Liver (tissue), 9 donors: Measurements from ENCODE around the gene ASGR2. TPM values are rescaled to one million over a fixed set of nuclear protein-coding genes. Genes with fewer than 3 reads are reported as not detected.

Experiments used
- DNase-seq: peaks from one replicate; pipeline ENCODE4 v3.0.0-alpha.2; 2017; ENCODE audit warnings: low spot score
- H3K27ac ChIP-seq, 2 donors: one replicate each; pipeline ENCODE4 v1.7.0; 2013; ENCODE audit warnings: inconsistent platforms in 2 of 2, low read length in 2 of 2, control low read depth in 1 of 2, low read depth in 1 of 2, mild to moderate bottlenecking in 1 of 2
- H3K27me3 ChIP-seq, 4 donors: one replicate each; pipeline versions ENCODE4 v1.6.1 to v1.7.0; 2013; ENCODE audit warnings: low read length in 3 of 4, inconsistent platforms in 1 of 4, mild to moderate bottlenecking in 1 of 4, moderate library complexity in 1 of 4; ENCODE audit not compliant: control insufficient read depth in 4 of 4, insufficient read depth in 4 of 4
- H3K36me3 ChIP-seq, 4 donors: one replicate each; pipeline versions ENCODE4 v1.6.1 to v1.7.0; 2013; ENCODE audit warnings: low read length in 3 of 4, mild to moderate bottlenecking in 3 of 4, low read depth in 1 of 4, moderate library complexity in 1 of 4; ENCODE audit not compliant: control insufficient read depth in 4 of 4, insufficient read depth in 3 of 4
- H3K4me1 ChIP-seq, 4 donors: one replicate each; pipeline versions ENCODE4 v1.6.1 to v1.7.0; 2013; ENCODE audit warnings: low read length in 3 of 4, mild to moderate bottlenecking in 3 of 4, moderate library complexity in 1 of 4; ENCODE audit not compliant: control insufficient read depth in 4 of 4, insufficient read depth in 4 of 4
- H3K4me3 ChIP-seq, 3 donors: one replicate each; pipeline versions ENCODE4 v1.6.1 to v1.7.0; 2013; ENCODE audit warnings: low read length in 3 of 3, control low read depth in 1 of 3, low read depth in 1 of 3, mild to moderate bottlenecking in 1 of 3
- H3K9ac ChIP-seq, 2 donors: one replicate each; pipeline ENCODE4 v1.7.0; 2013; ENCODE audit warnings: low read length in 2 of 2, mild to moderate bottlenecking in 2 of 2, moderate library complexity in 2 of 2, control low read depth in 1 of 2, low read depth in 1 of 2
- H3K9me3 ChIP-seq, 4 donors: one replicate each; pipeline versions ENCODE4 v1.6.1 to v1.7.0; 2013; ENCODE audit warnings: low read length in 3 of 4; ENCODE audit not compliant: control insufficient read depth in 4 of 4
- CTCF ChIP-seq: fragments of 150-350 bp; IDR thresholded peaks from 2 replicates; pipeline ENCODE4 v1.5.1; 2017; ENCODE audit warnings: improper control_type of control experiment, low read depth, low read length; ENCODE audit not compliant: missing input control
- EGR1 ChIP-seq, 2 donors: IDR thresholded peaks; 2 replicates each; pipeline ENCODE4 v1.6.1; 2016 to 2018; ENCODE audit warnings: antibody characterized with exemption in 2 of 2, low read depth in 2 of 2
- FOXA1 ChIP-seq: IDR thresholded peaks from 2 replicates; pipeline ENCODE4 v1.6.1; 2016; ENCODE audit warnings: antibody characterized with exemption
- FOXA2 ChIP-seq: IDR thresholded peaks from 2 replicates; pipeline ENCODE4 v1.6.1; 2016; ENCODE audit warnings: antibody characterized with exemption
- HNF4A ChIP-seq, 2 donors: conservative IDR thresholded peaks; 2 replicates each; pipeline ENCODE4 v1.6.1; 2016; ENCODE audit warnings: antibody characterized with exemption in 2 of 2, mild to moderate bottlenecking in 2 of 2
- HNF4G ChIP-seq: IDR thresholded peaks from 2 replicates; pipeline ENCODE4 v1.6.1; 2016; ENCODE audit warnings: antibody characterized with exemption
- JUND ChIP-seq, 2 donors: IDR thresholded peaks; 2 replicates each; pipeline ENCODE4 v1.6.1; 2016; ENCODE audit warnings: antibody characterized with exemption in 2 of 2
- MAX ChIP-seq: IDR thresholded peaks from 2 replicates; pipeline ENCODE4 v1.6.1; 2016; ENCODE audit warnings: antibody characterized with exemption
- NR2F2 ChIP-seq: IDR thresholded peaks from 2 replicates; pipeline ENCODE4 v1.6.1; 2016; ENCODE audit warnings: antibody characterized with exemption
- RAD21 ChIP-seq, 2 donors: IDR thresholded peaks; 2 replicates each; pipeline ENCODE4 v1.6.1; 2016; ENCODE audit warnings: antibody characterized with exemption in 2 of 2, mild to moderate bottlenecking in 2 of 2
- REST ChIP-seq: IDR thresholded peaks from 2 replicates; pipeline ENCODE4 v1.6.1; 2016; ENCODE audit warnings: antibody characterized with exemption, mild to moderate bottlenecking
- RXRA ChIP-seq, 2 donors: IDR thresholded peaks; 2 replicates each; pipeline ENCODE4 v1.6.1; 2017 to 2018; ENCODE audit warnings: antibody characterized with exemption in 2 of 2, mild to moderate bottlenecking in 1 of 2
- SP1 ChIP-seq: IDR thresholded peaks from 2 replicates; pipeline ENCODE4 v1.6.1; 2018; ENCODE audit warnings: antibody characterized with exemption, mild to moderate bottlenecking
- TAF1 ChIP-seq: conservative IDR thresholded peaks from 2 replicates; pipeline ENCODE4 v1.6.1; 2016; ENCODE audit warnings: antibody characterized with exemption, mild to moderate bottlenecking
- YY1 ChIP-seq: IDR thresholded peaks from 2 replicates; pipeline ENCODE4 v1.6.1; 2016; ENCODE audit warnings: antibody characterized with exemption, mild to moderate bottlenecking
- ZBTB33 ChIP-seq: IDR thresholded peaks from 2 replicates; pipeline ENCODE4 v1.6.1; 2016; ENCODE audit warnings: antibody characterized with exemption
- WGBS: extraction: QIAGEN DNeasy Blood & Tissue Kit; methylation state at CpG from one replicate; pipeline ENCODE4 v1.1.7; 2013; 5-methylcytosine and 5-hydroxymethylcytosine counted together
- polyA plus RNA-seq, 2 donors: library from polyadenylated mRNA; stranded (reverse) in 1 of 2; unstranded in 1 of 2; fragments of 200-250 nt in 1 of 2; fragments of >200 nt in 1 of 2; fragmentation: Nextera tagmentation in 1 of 2; extraction: Ambion mirVana in 1 of 2; gene quantifications; one replicate each; pipeline versions ENCODE4 v1.2.1 to v1.2.3, GENCODE V29; 2013 to 2015
- total RNA-seq, 2 donors: library from RNA; depleted of rRNA; stranded (reverse); fragments of >200 nt; gene quantifications; one replicate each; pipeline ENCODE4 v1.2.3, GENCODE V29; 2014
- donor health status: healthy.
- donor health status: healthy.
- donor health status: healthy.
- donor health status: healthy.
- donor health status: healthy.

The ASGR2 gene
- total and polyA plus RNA-seq, 4 donors = 188 to 657 (median 493) TPM

- TF ChIP-seq HNF4G (no peak), ZBTB33 (no peak), CTCF (no peak), EGR1 (IDR thresholded peaks at IDR 0.05; ENCODE audit: low read depth in 2 of 2) (no peak), RAD21 (IDR thresholded peaks at IDR 0.05) (no peak), REST (no peak)
- 71% methylated on average over 3 of the region's 3 CpGs for WGBS
Measured at GRCh38 chr17:7147772-7148171, 33.1 kb upstream of the ASGR2 start.

GRCh38 chr17:7146115-7146514 lies 31.5 kb upstream of the ASGR2 start:
- no peak overlapping the region for H3K27ac ChIP-seq
- no peak for DNase-seq
- H3K9ac ChIP-seq = no peak overlapping the region
- 85% methylated on average over 6 of the region's 6 CpGs for WGBS
- no peaks in the 10 kb centered on the region for H3K9me3 ChIP-seq
- H3K4me3 ChIP-seq = no peak overlapping the region
- H3K27me3 ChIP-seq = no peaks in the 10 kb centered on the region
- no peaks in the 10 kb centered on the region for H3K36me3 ChIP-seq
- H3K4me1 ChIP-seq = peaks cover 0 to 3% (median 0%) of the 10 kb centered on the region in 4 donors
- TF ChIP-seq CTCF (no peak), RAD21 (IDR thresholded peaks at IDR 0.05) (no peak), NR2F2 (no peak), HNF4G (no peak), TAF1 (no peak), YY1 (no peak), EGR1 (IDR thresholded peaks at IDR 0.05; ENCODE audit: low read depth in 2 of 2) (no peak), SP1 (no peak), RXRA (IDR thresholded peaks at IDR 0.05) (no peak), HNF4A (conservative IDR thresholded peaks at IDR 0.05) (no peak), FOXA2 (no peak), ZBTB33 (no peak), REST (no peak), FOXA1 (no peak), JUND (IDR thresholded peaks at IDR 0.05) (no peak), MAX (no peak)

More at GRCh38 chr17:7147772-7148171, 33.1 kb upstream of the ASGR2 start:
- no peaks in the 10 kb centered on the region for H3K36me3 ChIP-seq
- no peak overlapping the region for H3K4me3 ChIP-seq
- H3K9ac ChIP-seq = no peak overlapping the region
- no peaks in the 10 kb centered on the region for H3K27me3 ChIP-seq
- no peak overlapping the region for H3K27ac ChIP-seq
- no peak for DNase-seq
- H3K9me3 ChIP-seq = no peaks in the 10 kb centered on the region
- peaks cover 0 to 3% (median 0%) of the 10 kb centered on the region in 4 donors for H3K4me1 ChIP-seq
